CD4-positive, CD25-positive, alpha-beta regulatory T cell (primary cell): ENCODE results near the gene PRC1. TPM values are rescaled to one million over a fixed set of nuclear protein-coding genes. Genes with fewer than 3 reads are reported as not detected.
A peak's percentile ranks its signal among the peaks of the same experiment; 100 is the strongest.
"Not testable (repeated sequence)": the region's sequence is repeated elsewhere in the genome, so short reads cannot be mapped to it uniquely, and the experiment has no call there.

Source experiments
- ATAC-seq, 2 donors: fragments of 150-1000 bp; cut with Tn5 transposase; one replicate each; pipeline ENCODE4 v1.10.0; 2021; ENCODE audit warnings: low read depth in 2 of 2, moderate number of reproducible peaks in 2 of 2, moderate library complexity in 1 of 2
- DNase-seq, 3 donors: peaks; one replicate each; pipeline versions ENCODE4 v3.0.0 to v3.0.0-alpha.2; 2012 to 2022; ENCODE audit warnings: mixed read lengths in 1 of 3
- H3K27ac ChIP-seq: one replicate; pipeline ENCODE4 v1.7.0; 2013; ENCODE audit warnings: mild to moderate bottlenecking, low read length; ENCODE audit not compliant: insufficient read depth, poor library complexity, severe bottlenecking
- H3K27me3 ChIP-seq: one replicate; pipeline ENCODE4 v1.7.0; 2013; ENCODE audit warnings: low read length; ENCODE audit not compliant: control insufficient read depth, insufficient read depth
- H3K36me3 ChIP-seq: one replicate; pipeline ENCODE4 v1.7.0; 2013; ENCODE audit warnings: mild to moderate bottlenecking, low read length, moderate library complexity; ENCODE audit not compliant: control insufficient read depth, insufficient read depth
- H3K4me1 ChIP-seq: 2 replicates; pipeline ENCODE4 v1.7.0; 2013; ENCODE audit warnings: mild to moderate bottlenecking, low read length; ENCODE audit not compliant: insufficient read depth, control insufficient read depth, poor library complexity, severe bottlenecking
- H3K4me3 ChIP-seq: one replicate; pipeline ENCODE4 v1.7.0; 2013; ENCODE audit warnings: low read depth, mild to moderate bottlenecking, low read length, moderate library complexity
- H3K9me3 ChIP-seq, 2 experiments: 1 replicate in 1 of 2; 2 replicates in 1 of 2; pipeline ENCODE4 v1.7.0; 2013; ENCODE audit warnings: low read length in 2 of 2, mild to moderate bottlenecking in 1 of 2, moderate library complexity in 1 of 2; ENCODE audit not compliant: control insufficient read depth in 2 of 2
- H3K27ac Mint-ChIP-seq, 3 donors: one replicate each; pipeline ENCODE4 v1.8.0; 2020 to 2022; ENCODE audit warnings: mild to moderate bottlenecking in 3 of 3, mixed read lengths in 3 of 3, moderate library complexity in 2 of 3
- H3K27me3 Mint-ChIP-seq: one replicate; pipeline ENCODE4 v1.8.0; 2022; ENCODE audit warnings: mild to moderate bottlenecking, mixed read lengths
- H3K36me3 Mint-ChIP-seq: one replicate; pipeline ENCODE4 v1.8.0; 2020; ENCODE audit warnings: mixed read lengths
- H3K4me1 Mint-ChIP-seq, 4 donors: one replicate each; pipeline ENCODE4 v1.8.0; 2020 to 2022; ENCODE audit warnings: mixed read lengths in 4 of 4, mild to moderate bottlenecking in 1 of 4
- H3K4me3 Mint-ChIP-seq, 4 donors: one replicate each; pipeline ENCODE4 v1.8.0; 2020 to 2022; ENCODE audit warnings: mild to moderate bottlenecking in 4 of 4, mixed read lengths in 4 of 4, moderate library complexity in 3 of 4
- H3K9me3 Mint-ChIP-seq, 7 donors: one replicate each; pipeline ENCODE4 v1.8.0; 2020 to 2022; ENCODE audit warnings: mixed read lengths in 7 of 7, mild to moderate bottlenecking in 3 of 7, moderate library complexity in 2 of 7
- polyA plus RNA-seq, 4 donors: library from polyadenylated mRNA; unstranded; fragments of 300-500 nt; fragmentation: Illumina TruSeq; gene quantifications; one replicate each; pipeline ENCODE4 v1.2.3, GENCODE V29; 2021
- total RNA-seq: library from RNA; stranded (reverse); gene quantifications from one replicate; pipeline ENCODE4 v1.2.3, GENCODE V29; 2022

Gene PRC1
- total and polyA plus RNA-seq, 5 donors from 2014 or later = 2.7 to 63.8 (median 9.8) TPM

- no peaks in the 10 kb centered on the region for H3K27me3 Mint-ChIP-seq
- Histone ChIP-seq H3K9me3 (no peaks in the 10 kb centered on the region), H3K4me1 (peaks cover 55% of the 10 kb centered on the region), H3K4me3 (peak overlapping the region; percentile 89), H3K27me3 (no peaks in the 10 kb centered on the region), H3K36me3 (no peaks in the 10 kb centered on the region), H3K27ac (peak overlapping the region; percentile 93)
- H3K4me1 Mint-ChIP-seq = peaks cover 11 to 61% (median 34%) of the 10 kb centered on the region in 4 donors
- ATAC-seq = no peak
- peak overlapping the region; percentile 88 to 99 (median 98) for H3K4me3 Mint-ChIP-seq
- H3K36me3 Mint-ChIP-seq = peaks cover 4% of the 10 kb centered on the region
- H3K9me3 Mint-ChIP-seq = no peaks in the 10 kb centered on the region
- H3K27ac Mint-ChIP-seq = peak overlapping the region; percentile 94 to 99 (median 99)
- DNase-seq = no peak
These were observed 62.8 kb downstream of the PRC1 start for GRCh38 chr15:90931575-90931827.

GRCh38 chr15:90930861-90931574, 63.3 kb downstream of the PRC1 start:
- peak overlapping the region; percentile 89 for H3K4me3 ChIP-seq
- Mint-ChIP-seq H3K36me3 (no peaks in the 10 kb centered on the region), H3K27me3 (no peaks in the 10 kb centered on the region), H3K4me1 (peaks cover 11 to 56% (median 29%) of the 10 kb centered on the region in 4 donors), H3K4me3 (peak overlapping the region; percentile 88 to 99 (median 98)), H3K9me3 (no peaks in the 10 kb centered on the region), H3K27ac (peak overlapping the region; percentile 98 to 99 (median 99))
- DNase-seq (no peak), ATAC-seq (no peak)
- peaks cover 51% of the 10 kb centered on the region for H3K4me1 ChIP-seq
- H3K27ac ChIP-seq = peak overlapping the region; percentile 93
- no peaks in the 10 kb centered on the region for H3K9me3 ChIP-seq
- H3K27me3 ChIP-seq = no peaks in the 10 kb centered on the region
- no peaks in the 10 kb centered on the region for H3K36me3 ChIP-seq

- ATAC-seq (no peak), DNase-seq (no peak)
- peak overlapping the region; percentile 88 to 99 (median 98) for H3K4me3 Mint-ChIP-seq
- H3K27ac Mint-ChIP-seq = peak overlapping the region; percentile 96 to 99 (median 98)
- no peaks in the 10 kb centered on the region for H3K36me3 Mint-ChIP-seq
- Histone ChIP-seq H3K4me1 (peaks cover 38% of the 10 kb centered on the region), H3K9me3 (no peaks in the 10 kb centered on the region), H3K27ac (peak overlapping the region; percentile 93), H3K27me3 (no peaks in the 10 kb centered on the region), H3K4me3 (peak overlapping the region; percentile 88), H3K36me3 (no peaks in the 10 kb centered on the region)
- no peaks in the 10 kb centered on the region for H3K27me3 Mint-ChIP-seq
- H3K4me1 Mint-ChIP-seq = peaks cover 18 to 45% (median 29%) of the 10 kb centered on the region in 4 donors
- H3K9me3 Mint-ChIP-seq = no peaks in the 10 kb centered on the region
These were observed 64.9 kb downstream of the PRC1 start for GRCh38 chr15:90929246-90930019.

GRCh38 chr15:90928106-90928505, 66.2 kb downstream of the PRC1 start:
- H3K27me3 ChIP-seq, H3K4me3 ChIP-seq, H3K36me3 ChIP-seq, H3K27ac Mint-ChIP-seq, H3K36me3 Mint-ChIP-seq, H3K27me3 Mint-ChIP-seq, ATAC-seq, H3K27ac ChIP-seq, H3K9me3 Mint-ChIP-seq, DNase-seq, H3K9me3 ChIP-seq: not testable (repeated sequence)
- H3K4me3 Mint-ChIP-seq = peak overlapping the region; percentile 50 to 88 (median 58)
- peaks cover 18 to 36% (median 23%) of the 10 kb centered on the region in 4 donors for H3K4me1 Mint-ChIP-seq
- H3K4me1 ChIP-seq = peaks cover 32% of the 10 kb centered on the region

GRCh38 chr15:90926766-90927165, 67.6 kb downstream of the PRC1 start:
- peaks cover 16 to 31% (median 21%) of the 10 kb centered on the region in 4 donors for H3K4me1 Mint-ChIP-seq

GRCh38 chr15:90924375-90924774, 70.0 kb downstream of the PRC1 start:
- ATAC-seq (no peak), DNase-seq (peak in 1 of 3 donors; percentile 33)
- H3K4me3 ChIP-seq = no peak overlapping the region
- H3K4me1 ChIP-seq = peaks cover 3% of the 10 kb centered on the region
- Mint-ChIP-seq H3K4me3 (no peak overlapping the region), H3K4me1 (peaks cover 3 to 12% (median 7%) of the 10 kb centered on the region in 4 donors), H3K9me3 (no peaks in the 10 kb centered on the region), H3K27ac (peak overlapping the region in 2 of 3 donors; percentile 67 to 69), H3K27me3 (no peaks in the 10 kb centered on the region), H3K36me3 (peaks cover 20% of the 10 kb centered on the region)
- no peak overlapping the region for H3K27ac ChIP-seq
- H3K9me3 ChIP-seq = no peaks in the 10 kb centered on the region
- no peaks in the 10 kb centered on the region for H3K27me3 ChIP-seq
- H3K36me3 ChIP-seq = peaks cover 20% of the 10 kb centered on the region

More at GRCh38 chr15:90926766-90927165, 67.6 kb downstream of the PRC1 start:
- H3K4me3 Mint-ChIP-seq, H3K27me3 ChIP-seq, H3K27ac ChIP-seq, H3K4me3 ChIP-seq, H3K9me3 Mint-ChIP-seq, H3K27ac Mint-ChIP-seq, H3K36me3 ChIP-seq, ATAC-seq, H3K9me3 ChIP-seq, DNase-seq, H3K27me3 Mint-ChIP-seq, H3K36me3 Mint-ChIP-seq: not testable (repeated sequence)
- peaks cover 23% of the 10 kb centered on the region for H3K4me1 ChIP-seq

- not testable (repeated sequence) for H3K27me3 Mint-ChIP-seq, H3K4me3 Mint-ChIP-seq, H3K4me1 Mint-ChIP-seq, H3K4me3 ChIP-seq, H3K4me1 ChIP-seq, H3K9me3 Mint-ChIP-seq, H3K27ac ChIP-seq, ATAC-seq, H3K27me3 ChIP-seq, H3K9me3 ChIP-seq
- peak overlapping the region in 1 of 3 donors; percentile 36 for H3K27ac Mint-ChIP-seq
- peaks cover 31% of the 10 kb centered on the region for H3K36me3 Mint-ChIP-seq
- peaks cover 34% of the 10 kb centered on the region for H3K36me3 ChIP-seq
- peak in 1 of 3 donors; percentile 52 for DNase-seq
These were observed 71.5 kb downstream of the PRC1 start for GRCh38 chr15:90922712-90923322.
